ENCODE results near the gene RBMX. TPM values are rescaled to one million over a fixed set of nuclear protein-coding genes. Genes with fewer than 3 reads are reported as not detected.
"Not testable (repeated sequence)": the region's sequence is repeated elsewhere in the genome, so short reads cannot be mapped to it uniquely, and the experiment has no call there.

RBMX gene
- total RNA-seq, 1 donor from 2014 or later = 260 TPM

DNA sequence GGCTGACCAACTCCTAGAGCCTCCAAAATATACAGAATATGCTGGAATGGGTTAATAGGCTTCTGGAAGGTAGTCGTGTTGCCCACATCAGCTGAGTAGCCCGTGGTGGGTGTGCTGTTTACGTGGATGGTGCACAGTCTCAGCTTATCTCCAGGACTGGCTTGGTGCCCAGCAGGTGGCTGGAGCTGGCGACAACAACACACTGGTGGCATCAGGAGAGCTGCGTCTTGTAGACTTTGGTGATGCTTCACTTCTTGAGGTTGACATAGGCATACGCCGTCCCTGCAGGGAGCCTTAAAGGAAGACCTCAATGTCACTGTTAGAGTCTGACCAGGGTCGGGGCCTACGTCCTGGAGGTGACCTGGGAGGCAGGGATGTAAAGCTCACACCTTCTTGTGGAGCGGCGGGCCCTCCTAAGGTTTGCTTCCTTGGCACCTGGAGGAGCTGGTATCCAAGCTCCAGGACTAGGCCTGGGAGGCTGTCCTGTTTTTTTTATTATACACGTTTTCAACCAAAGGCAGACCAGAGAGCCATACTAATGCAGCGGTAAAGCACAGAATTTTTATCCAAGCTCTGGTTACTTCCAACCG, 26.5 kb upstream of the RBMX start:
- ChIA-PET CTCF (no interaction called here), POLR2A (interaction anchor here (3.7 kb wide), 1 partner anchor 27 kb away, joined by 33 read pairs; the partner anchor contains the start of gene RBMX)
- intact Hi-C loops (cut with micrococcal nuclease) = loop anchor here (5.0 kb wide), 1 partner anchor 140 kb away; no protein-coding TSS in a partner anchor
- TF ChIP-seq, protein P1, sequence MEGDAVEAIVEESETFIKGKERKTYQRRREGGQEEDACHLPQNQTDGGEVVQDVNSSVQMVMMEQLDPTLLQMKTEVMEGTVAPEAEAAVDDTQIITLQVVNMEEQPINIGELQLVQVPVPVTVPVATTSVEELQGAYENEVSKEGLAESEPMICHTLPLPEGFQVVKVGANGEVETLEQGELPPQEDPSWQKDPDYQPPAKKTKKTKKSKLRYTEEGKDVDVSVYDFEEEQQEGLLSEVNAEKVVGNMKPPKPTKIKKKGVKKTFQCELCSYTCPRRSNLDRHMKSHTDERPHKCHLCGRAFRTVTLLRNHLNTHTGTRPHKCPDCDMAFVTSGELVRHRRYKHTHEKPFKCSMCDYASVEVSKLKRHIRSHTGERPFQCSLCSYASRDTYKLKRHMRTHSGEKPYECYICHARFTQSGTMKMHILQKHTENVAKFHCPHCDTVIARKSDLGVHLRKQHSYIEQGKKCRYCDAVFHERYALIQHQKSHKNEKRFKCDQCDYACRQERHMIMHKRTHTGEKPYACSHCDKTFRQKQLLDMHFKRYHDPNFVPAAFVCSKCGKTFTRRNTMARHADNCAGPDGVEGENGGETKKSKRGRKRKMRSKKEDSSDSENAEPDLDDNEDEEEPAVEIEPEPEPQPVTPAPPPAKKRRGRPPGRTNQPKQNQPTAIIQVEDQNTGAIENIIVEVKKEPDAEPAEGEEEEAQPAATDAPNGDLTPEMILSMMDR (IDR thresholded peaks at IDR 0.05) = no peak
- no peaks in the 10 kb centered on the region for H3K9me3 Mint-ChIP-seq
- H3K36me3 Mint-ChIP-seq (ENCODE audit: low read depth) = no peaks in the 10 kb centered on the region
- no peak overlapping the region for H3K27ac Mint-ChIP-seq
- peaks cover 6% of the 10 kb centered on the region for H3K4me1 Mint-ChIP-seq
- no peak for DNase-seq
- H3K4me3 Mint-ChIP-seq = no peak overlapping the region
- no peak for ATAC-seq (ENCODE audit: low read depth)
- no peaks in the 10 kb centered on the region for H3K27me3 Mint-ChIP-seq

DNA sequence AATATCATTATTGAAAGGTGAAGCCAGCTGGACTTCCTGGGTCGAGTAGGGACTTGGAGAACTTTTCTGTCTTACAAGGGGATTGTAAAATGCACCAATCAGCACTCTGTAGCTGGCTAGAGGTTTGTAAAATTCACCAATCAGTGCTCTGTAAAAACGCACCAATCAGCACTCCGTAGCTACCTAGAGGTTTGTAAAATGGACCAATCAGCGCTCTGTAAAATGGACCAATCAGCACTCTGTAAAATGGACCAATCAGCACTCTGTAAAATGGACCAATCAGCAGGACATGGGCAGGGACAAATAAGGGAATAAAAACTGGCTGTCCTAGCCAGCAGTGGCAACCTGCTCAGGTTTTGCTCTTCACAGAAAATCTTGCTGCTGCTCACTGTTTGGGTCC, 23.5 kb upstream of the RBMX start:
- intact Hi-C loops (cut with micrococcal nuclease); DNase-seq; H3K9me3 Mint-ChIP-seq; H3K4me3 Mint-ChIP-seq; H3K27me3 Mint-ChIP-seq; ATAC-seq (ENCODE audit: low read depth); CTCF ChIA-PET; H3K27ac Mint-ChIP-seq; H3K36me3 Mint-ChIP-seq (ENCODE audit: low read depth); H3K4me1 Mint-ChIP-seq: not testable (repeated sequence)
- POLR2A ChIA-PET = interaction anchor here (1.4 kb wide), 1 partner anchor 24 kb away, joined by 10 read pairs; the partner anchor contains the start of gene RBMX

DNA sequence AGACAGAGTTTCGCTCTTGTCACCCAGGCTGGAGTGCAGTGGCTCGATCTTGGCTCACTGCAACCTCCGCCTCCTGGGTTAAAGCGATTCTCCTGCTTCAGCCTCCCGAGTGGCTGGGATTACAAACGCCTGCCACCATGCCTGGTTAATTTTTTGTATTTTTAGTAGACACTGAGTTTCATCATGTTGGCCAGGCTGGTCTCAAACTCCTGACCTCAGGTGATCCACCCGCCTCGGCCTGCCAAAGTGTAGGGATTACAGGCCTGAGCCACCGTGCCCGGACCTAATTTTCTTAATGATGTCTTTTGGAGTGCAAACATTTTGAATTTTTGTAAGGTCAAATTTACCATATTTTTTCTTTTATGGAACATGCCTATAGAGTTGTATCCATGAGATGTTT, 19.5 kb upstream of the RBMX start:
- H3K27ac Mint-ChIP-seq; intact Hi-C loops (cut with micrococcal nuclease); H3K27me3 Mint-ChIP-seq; H3K9me3 Mint-ChIP-seq; CTCF ChIA-PET; H3K4me1 Mint-ChIP-seq; POLR2A ChIA-PET; H3K4me3 Mint-ChIP-seq; H3K36me3 Mint-ChIP-seq (ENCODE audit: low read depth); ATAC-seq (ENCODE audit: low read depth); DNase-seq: not testable (repeated sequence)

DNA sequence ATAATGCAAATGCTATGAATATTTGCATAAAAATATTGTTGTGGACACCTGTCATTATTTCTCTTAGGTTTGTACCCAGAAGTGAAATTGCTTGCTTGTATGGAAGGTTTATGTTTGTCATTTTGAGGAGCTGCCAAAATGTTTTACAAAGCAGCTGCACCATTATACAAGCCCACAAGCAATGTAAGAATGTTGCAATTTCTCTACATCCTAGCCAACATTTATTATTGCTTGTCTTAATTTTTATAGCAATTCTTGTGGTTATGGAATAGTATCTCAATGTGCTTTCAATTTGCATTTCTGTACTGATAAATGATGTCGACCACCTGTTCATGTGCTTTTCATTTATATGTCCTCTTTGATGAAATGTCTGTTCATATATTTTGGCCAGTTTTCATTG, 18.7 kb upstream of the RBMX start:
- Mint-ChIP-seq H3K4me3 (no peak overlapping the region), H3K27ac (no peak overlapping the region), H3K4me1 (no peaks in the 10 kb centered on the region), H3K9me3 (no peaks in the 10 kb centered on the region), H3K36me3 (ENCODE audit: low read depth) (no peaks in the 10 kb centered on the region), H3K27me3 (no peaks in the 10 kb centered on the region)
- intact Hi-C loops (cut with micrococcal nuclease) = no loop called here
- CTCF ChIA-PET = no interaction called here
- POLR2A ChIA-PET = no interaction called here
- ATAC-seq (ENCODE audit: low read depth) (no peak), DNase-seq (no peak)
- TF ChIP-seq, protein P1 (IDR thresholded peaks at IDR 0.05) = no peak

DNA sequence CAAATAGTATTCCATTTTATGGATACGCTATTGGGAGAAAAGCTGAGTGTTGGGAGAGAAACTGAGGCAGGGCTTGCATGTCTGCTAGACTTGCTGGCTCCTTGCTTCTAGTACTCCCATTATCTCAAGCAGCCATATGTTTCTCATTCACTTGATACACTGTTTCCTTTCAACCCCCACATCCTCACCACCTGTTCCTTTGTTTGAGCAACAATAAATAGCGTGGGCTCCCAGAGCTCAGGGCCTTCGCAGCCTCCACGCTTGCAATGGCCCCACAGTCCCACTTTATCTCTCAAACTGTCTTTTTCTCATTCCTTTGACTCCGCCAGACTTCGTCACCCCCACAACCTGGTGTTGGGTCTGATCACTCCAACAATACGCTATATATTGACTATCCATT, 18.2 kb upstream of the RBMX start:
- ATAC-seq (ENCODE audit: low read depth); DNase-seq; intact Hi-C loops (cut with micrococcal nuclease); H3K36me3 Mint-ChIP-seq (ENCODE audit: low read depth); H3K4me1 Mint-ChIP-seq; H3K9me3 Mint-ChIP-seq; CTCF ChIA-PET; POLR2A ChIA-PET; H3K27ac Mint-ChIP-seq; H3K4me3 Mint-ChIP-seq; H3K27me3 Mint-ChIP-seq: not testable (repeated sequence)

DNA sequence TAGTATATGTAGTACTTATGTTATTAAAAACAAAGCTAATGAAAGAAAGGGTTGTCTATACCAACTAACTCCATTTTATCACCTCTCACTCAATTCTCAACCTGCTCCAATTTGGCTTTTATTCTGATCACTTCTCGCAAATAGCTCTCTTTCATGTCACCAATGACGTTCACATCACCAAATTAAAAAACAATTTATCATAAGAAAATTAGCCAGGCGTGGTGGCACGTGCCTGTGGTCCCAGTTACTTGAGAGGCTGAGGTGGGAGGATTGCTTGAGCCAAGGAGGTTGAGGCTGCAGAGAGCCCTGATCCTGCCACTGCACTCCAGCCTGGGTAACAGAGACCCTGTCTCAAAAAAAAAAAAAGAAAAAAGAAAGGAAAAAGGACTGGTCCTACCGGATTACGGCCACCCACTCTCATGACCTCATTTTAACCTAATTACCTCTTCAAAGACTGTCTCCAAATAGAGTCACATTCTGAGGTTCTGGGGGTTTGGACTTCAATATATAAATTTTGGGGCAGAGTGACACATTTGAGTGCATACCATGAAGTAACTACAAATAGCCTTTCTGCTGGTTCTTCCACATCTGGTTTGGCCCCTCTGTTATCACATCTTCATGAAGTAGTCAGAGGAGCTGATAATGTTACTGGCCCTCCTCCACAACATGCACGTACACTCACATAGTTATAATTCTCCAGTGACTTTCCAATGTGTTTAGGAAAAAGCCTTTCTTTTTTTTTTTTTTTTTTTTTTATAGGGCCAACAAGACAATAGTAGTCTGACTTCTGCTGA, 15.8 kb upstream of the RBMX start:
- Mint-ChIP-seq H3K27ac (no peak overlapping the region), H3K36me3 (ENCODE audit: low read depth) (no peaks in the 10 kb centered on the region), H3K4me1 (no peaks in the 10 kb centered on the region), H3K9me3 (no peaks in the 10 kb centered on the region), H3K27me3 (no peaks in the 10 kb centered on the region), H3K4me3 (no peak overlapping the region)
- TF ChIP-seq, protein P1 (IDR thresholded peaks at IDR 0.05) = no peak
- ATAC-seq (ENCODE audit: low read depth) (no peak), DNase-seq (no peak)
- ChIA-PET CTCF (no interaction called here), POLR2A (no interaction called here)
- intact Hi-C loops (cut with micrococcal nuclease) = no loop called here
